Measurements from ENCODE around the gene GPR12. TPM values are rescaled to one million over a fixed set of nuclear protein-coding genes. Genes with fewer than 3 reads are reported as not detected.

Gene GPR12, protein sequence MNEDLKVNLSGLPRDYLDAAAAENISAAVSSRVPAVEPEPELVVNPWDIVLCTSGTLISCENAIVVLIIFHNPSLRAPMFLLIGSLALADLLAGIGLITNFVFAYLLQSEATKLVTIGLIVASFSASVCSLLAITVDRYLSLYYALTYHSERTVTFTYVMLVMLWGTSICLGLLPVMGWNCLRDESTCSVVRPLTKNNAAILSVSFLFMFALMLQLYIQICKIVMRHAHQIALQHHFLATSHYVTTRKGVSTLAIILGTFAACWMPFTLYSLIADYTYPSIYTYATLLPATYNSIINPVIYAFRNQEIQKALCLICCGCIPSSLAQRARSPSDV
- total RNA-seq (under 1 TPM in 1 of 2 donors, not detected in 1; 0.06 TPM), polyA plus RNA-seq (ENCODE audit: insufficient read depth, low read depth, low replicate concordance) (0.15 TPM)
- long read RNA-seq, donor 1: 0 reads
- long read RNA-seq, donor 2: 0 reads

DNA sequence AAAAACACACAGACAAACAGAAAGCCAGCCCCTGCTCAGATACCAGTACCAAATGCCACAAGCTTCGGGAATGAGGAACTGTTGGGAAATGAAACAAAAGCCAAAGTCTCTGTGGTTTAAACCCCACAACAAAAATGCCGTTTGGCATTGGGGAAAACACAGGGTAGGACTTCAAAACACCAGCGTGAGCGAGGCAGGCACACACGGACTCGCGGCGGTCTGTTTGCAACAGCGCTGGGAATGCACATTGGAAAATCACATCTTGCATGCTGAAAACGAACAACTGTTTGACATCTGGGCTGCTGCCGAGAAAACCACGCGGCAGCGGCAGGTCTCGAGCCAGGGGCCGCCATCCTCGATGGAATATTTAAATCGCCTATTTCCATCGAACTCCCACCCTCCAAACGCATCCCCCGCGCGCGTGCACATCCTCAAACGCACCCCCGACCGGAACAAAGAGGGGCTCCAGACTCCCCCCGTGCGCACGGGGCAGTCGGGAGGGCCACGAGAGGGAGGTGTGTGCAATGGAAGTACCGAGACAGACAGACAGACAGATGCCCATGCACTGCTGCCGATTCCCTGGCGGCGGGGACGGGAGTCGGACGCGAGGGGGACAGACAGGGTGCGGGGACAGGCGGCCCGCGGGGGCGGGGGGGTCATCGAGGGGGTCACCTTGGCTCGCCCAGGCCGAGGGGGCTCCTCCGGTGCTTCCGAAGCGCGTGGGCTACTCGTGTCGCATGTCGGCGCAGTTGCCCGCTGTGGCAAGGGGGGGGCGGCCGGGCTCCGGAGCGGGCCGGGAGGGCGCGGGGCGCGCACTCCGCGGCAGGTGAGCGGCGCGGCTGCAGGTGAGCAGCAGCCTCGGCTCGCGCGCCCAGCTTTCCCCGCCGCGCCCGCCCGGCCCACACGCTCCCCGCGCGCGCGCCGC lies at the start of gene GPR12:
Gene GPR12 (minus strand): TSS at position 880 of the 925 bp plus-strand sequence. CDS start 959 bp downstream, outside the sequence.
- peak within 1 kb of the TSS; percentile 37 to 50 for H3K4me3 ChIP-seq
- no peaks in the 10 kb centered on the region for H3K9me3 ChIP-seq
- TF ChIP-seq, protein P1, sequence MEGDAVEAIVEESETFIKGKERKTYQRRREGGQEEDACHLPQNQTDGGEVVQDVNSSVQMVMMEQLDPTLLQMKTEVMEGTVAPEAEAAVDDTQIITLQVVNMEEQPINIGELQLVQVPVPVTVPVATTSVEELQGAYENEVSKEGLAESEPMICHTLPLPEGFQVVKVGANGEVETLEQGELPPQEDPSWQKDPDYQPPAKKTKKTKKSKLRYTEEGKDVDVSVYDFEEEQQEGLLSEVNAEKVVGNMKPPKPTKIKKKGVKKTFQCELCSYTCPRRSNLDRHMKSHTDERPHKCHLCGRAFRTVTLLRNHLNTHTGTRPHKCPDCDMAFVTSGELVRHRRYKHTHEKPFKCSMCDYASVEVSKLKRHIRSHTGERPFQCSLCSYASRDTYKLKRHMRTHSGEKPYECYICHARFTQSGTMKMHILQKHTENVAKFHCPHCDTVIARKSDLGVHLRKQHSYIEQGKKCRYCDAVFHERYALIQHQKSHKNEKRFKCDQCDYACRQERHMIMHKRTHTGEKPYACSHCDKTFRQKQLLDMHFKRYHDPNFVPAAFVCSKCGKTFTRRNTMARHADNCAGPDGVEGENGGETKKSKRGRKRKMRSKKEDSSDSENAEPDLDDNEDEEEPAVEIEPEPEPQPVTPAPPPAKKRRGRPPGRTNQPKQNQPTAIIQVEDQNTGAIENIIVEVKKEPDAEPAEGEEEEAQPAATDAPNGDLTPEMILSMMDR (IDR thresholded peaks at IDR 0.05): no peak
- no peak for TF ChIP-seq POLR2A (IDR thresholded peaks at IDR 0.05)
- no peaks in the 10 kb centered on the region for H3K27me3 ChIP-seq
- H3K4me1 ChIP-seq: peaks cover 10% of the 10 kb centered on the region
- intact Hi-C loops (cut with DNase I; ENCODE audit: low total_unique reads): no loop called here
- no peaks in the 10 kb centered on the region for H3K36me3 ChIP-seq (ENCODE audit: low read depth, missing control alignments)
- H3K27ac ChIP-seq: no peak within 1 kb of the TSS
- DNase-seq: no peak
- WGBS, 2 donors: 0 to 1% methylated on average over 8 to 40 of the region's 87 CpGs

DNA sequence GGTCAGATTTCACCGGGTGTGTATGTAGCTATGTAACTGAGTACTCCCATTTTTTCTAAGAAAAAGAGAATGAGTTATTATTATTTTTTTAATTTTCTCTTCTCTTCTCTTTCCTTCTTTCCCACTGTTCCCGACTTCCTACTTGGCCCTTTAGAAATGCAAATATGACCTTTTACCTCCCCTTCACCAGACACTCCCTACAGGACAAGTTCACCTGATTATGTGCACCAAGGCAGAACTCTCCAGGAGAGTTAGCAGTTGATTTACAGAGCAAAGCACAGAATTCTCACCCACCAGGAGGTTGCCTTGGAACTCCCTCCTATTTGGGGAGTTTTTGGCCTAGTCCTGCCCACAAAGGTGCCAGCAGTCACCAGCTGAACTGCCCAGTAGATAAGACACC lies 49.5 kb upstream of the GPR12 start:
- H3K4me3 ChIP-seq: no peak overlapping the region
- no peaks in the 10 kb centered on the region for H3K4me1 ChIP-seq
- no peaks in the 10 kb centered on the region for H3K36me3 ChIP-seq (ENCODE audit: low read depth, missing control alignments)
- TF ChIP-seq, protein P1 (IDR thresholded peaks at IDR 0.05): no peak
- TF ChIP-seq POLR2A (IDR thresholded peaks at IDR 0.05): no peak
- intact Hi-C loops (cut with DNase I; ENCODE audit: low total_unique reads): no loop called here
- H3K27me3 ChIP-seq: no peaks in the 10 kb centered on the region
- no peak overlapping the region for H3K27ac ChIP-seq
- WGBS, 2 donors: 35 to 66% methylated on average over 2 of the region's 2 CpGs
- DNase-seq: no peak
- H3K9me3 ChIP-seq: no peaks in the 10 kb centered on the region

DNA sequence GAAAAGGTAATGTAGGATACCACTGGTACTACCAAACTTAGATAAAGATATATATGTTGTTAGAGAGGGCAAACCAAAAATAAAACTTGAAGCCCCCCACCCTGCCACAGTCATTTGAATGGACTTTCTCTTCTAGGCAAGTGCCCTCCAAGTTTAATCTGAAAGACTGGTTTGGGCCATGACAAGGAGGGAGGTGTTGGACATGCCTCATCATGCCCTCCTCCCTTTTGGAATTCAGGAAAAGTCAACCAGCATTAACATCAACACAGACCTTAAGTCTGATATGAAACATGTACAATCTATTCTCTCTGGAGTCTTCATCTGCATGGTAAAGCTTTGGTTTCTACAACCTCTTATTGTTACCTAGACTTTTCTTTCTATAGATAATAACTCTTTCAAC lies 46.3 kb upstream of the GPR12 start:
- Histone ChIP-seq H3K36me3 (ENCODE audit: low read depth, missing control alignments) (no peaks in the 10 kb centered on the region), H3K4me3 (no peak overlapping the region), H3K9me3 (no peaks in the 10 kb centered on the region), H3K27ac (no peak overlapping the region), H3K27me3 (no peaks in the 10 kb centered on the region), H3K4me1 (no peaks in the 10 kb centered on the region)
- DNase-seq: no peak
- intact Hi-C loops (cut with DNase I; ENCODE audit: low total_unique reads): no loop called here
- TF ChIP-seq POLR2A (IDR thresholded peaks at IDR 0.05): no peak
- TF ChIP-seq, protein P1 (IDR thresholded peaks at IDR 0.05): no peak

DNA sequence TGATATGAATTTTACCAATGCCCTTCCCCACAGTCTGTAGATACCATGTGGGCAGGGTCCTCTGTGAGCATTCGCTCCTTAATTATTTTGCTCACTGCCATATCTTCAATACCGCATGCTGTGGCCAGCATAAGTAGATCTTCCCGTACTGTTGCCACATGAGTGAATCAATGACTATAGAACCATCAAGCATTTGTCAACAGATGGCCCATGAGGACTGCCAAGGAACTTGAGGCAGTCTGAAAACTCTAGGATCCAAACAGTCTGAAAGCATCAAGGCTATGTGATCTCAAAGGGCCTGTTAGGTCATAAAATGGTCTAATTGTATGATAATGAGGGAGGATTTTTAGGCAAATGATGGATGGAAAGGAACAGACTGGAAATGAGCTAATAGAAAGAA lies 27.4 kb upstream of the GPR12 start:
- DNase-seq: no peak
- Histone ChIP-seq H3K4me3 (no peak overlapping the region), H3K27ac (no peak overlapping the region), H3K27me3 (no peaks in the 10 kb centered on the region), H3K36me3 (ENCODE audit: low read depth, missing control alignments) (no peaks in the 10 kb centered on the region), H3K9me3 (no peaks in the 10 kb centered on the region), H3K4me1 (no peaks in the 10 kb centered on the region)
- 92 to 95% methylated on average over 3 of the region's 3 CpGs for WGBS, 2 donors
- intact Hi-C loops (cut with DNase I; ENCODE audit: low total_unique reads): no loop called here
- TF ChIP-seq, protein P1 (IDR thresholded peaks at IDR 0.05): no peak
- TF ChIP-seq POLR2A (IDR thresholded peaks at IDR 0.05): no peak
